Measurements from ENCODE around the gene NUP88.

Gene NUP88

DNA sequence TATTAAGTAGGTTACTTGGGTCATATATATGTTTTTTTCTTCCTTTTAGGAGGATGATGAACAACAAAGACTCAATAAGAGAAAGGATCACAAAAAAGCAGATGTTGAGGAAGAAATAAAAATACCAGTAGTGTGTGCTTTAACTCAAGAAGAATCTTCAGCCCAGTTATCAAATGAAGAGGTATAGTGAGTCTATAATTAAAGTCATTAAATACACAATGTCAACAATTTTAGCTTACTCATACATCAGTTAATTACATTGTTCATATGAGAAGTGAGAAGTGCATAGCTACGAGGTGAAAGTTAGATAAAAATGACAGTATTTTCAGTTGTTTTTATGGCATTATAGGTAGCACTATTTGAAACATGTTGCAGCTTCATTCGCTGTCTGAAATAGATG lies 65.2 kb downstream of the NUP88 start:
- FAIRE-seq: no peak

- no peak for FAIRE-seq
Observed at GRCh38 chr17:5352681-5353289, 66.7 kb downstream of the NUP88 start.

DNA sequence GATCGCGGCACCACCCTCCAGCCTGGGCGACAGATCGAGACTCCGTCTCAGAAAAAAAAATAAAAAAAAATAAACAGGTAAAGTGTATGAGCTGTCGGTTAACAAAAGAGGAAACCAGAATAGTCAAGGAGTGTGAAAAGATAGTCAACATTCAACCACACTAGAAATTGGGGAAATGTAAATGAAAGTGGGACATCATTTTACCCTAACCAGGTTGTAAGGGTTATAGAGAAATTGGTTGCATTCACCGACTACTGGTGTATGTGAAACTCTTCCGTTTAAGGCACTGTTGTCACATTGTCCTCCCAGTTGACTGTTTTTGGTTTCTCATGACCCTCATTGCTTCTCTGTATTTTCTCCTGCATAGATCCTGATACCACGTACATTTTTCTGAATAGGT lies 74.5 kb downstream of the NUP88 start:
- FAIRE-seq: no peak

Data from TTC549 (cell line).